ENCODE data around the gene ST8SIA6. TPM values are rescaled to one million over a fixed set of nuclear protein-coding genes. Genes with fewer than 3 reads are reported as not detected.

ST8SIA6 gene
- total and polyA plus RNA-seq, 9 of the 15 experiments (the other 6 are each of a cell fraction or from before 2014, with no cell fraction given) = 0.69 to 6.7 (median 5.0) TPM

DNA sequence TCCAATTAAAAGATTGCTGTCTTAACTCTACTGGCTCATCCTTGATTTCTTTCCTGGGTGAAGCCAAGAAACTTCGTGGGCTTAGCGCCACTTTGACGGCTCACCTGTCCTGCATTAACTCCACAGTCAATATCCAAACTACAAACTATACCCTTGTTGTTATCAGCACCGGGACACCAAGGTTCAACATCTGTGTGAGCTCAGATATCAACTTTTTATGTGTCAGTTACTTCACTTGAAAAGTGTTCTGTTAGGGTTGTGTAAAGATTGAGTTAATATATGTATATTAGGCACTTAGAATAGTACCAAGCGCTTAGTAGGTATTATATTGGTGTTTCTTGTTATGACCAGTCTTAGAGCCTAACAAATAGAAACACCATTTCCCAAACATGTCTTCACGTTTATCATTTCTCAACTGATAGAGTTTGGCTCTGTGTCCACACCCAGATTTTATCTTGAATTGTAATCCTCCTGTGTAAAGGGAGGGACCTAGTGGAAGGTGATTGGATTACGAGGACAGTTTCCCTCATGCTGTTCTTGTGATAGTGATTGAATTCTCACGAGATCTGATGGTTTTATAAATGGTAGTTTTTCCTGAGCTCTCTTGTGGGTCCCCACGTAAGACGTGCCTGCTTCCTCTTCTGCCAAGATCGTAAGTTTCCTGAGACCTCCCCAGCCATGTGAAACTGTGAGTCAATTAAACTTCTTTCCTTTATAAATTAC is 19.0 kb upstream of the ST8SIA6 start (continued):
- 0 out of 2 replicates have a peak, but pooled peaks have one; percentile 3 for TF ChIP-seq TFAP4 (CRISPR knock-in tag; IDR thresholded peaks at IDR 0.05; ENCODE audit: borderline replicate concordance)
- TF ChIP-seq GABPA (tag; conservative IDR thresholded peaks at IDR 0.05; ENCODE audit: low read depth) = peak; percentile 75
- no peak for TF ChIP-seq PHF21A (IDR thresholded peaks at IDR 0.05; ENCODE audit: borderline replicate concordance, low read depth)
- peak; percentile 8; the same call in 1 of the 2 replicates for TF ChIP-seq NR2C1 (IDR thresholded peaks at IDR 0.05)
- TF ChIP-seq NR2C1 (tag; IDR thresholded peaks at IDR 0.05) = no peak
- 0 out of 2 replicates have a peak, but pooled peaks have one; percentile 36 for TF ChIP-seq KLF6 (CRISPR knock-in tag; IDR thresholded peaks at IDR 0.05; ENCODE audit: borderline replicate concordance)
- TF ChIP-seq, protein P1, sequence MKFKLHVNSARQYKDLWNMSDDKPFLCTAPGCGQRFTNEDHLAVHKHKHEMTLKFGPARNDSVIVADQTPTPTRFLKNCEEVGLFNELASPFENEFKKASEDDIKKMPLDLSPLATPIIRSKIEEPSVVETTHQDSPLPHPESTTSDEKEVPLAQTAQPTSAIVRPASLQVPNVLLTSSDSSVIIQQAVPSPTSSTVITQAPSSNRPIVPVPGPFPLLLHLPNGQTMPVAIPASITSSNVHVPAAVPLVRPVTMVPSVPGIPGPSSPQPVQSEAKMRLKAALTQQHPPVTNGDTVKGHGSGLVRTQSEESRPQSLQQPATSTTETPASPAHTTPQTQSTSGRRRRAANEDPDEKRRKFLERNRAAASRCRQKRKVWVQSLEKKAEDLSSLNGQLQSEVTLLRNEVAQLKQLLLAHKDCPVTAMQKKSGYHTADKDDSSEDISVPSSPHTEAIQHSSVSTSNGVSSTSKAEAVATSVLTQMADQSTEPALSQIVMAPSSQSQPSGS (CRISPR knock-in tag; IDR thresholded peaks at IDR 0.05) = no peak
- TF ChIP-seq, protein P2, sequence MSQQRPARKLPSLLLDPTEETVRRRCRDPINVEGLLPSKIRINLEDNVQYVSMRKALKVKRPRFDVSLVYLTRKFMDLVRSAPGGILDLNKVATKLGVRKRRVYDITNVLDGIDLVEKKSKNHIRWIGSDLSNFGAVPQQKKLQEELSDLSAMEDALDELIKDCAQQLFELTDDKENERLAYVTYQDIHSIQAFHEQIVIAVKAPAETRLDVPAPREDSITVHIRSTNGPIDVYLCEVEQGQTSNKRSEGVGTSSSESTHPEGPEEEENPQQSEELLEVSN (IDR thresholded peaks at IDR 0.05; ENCODE audit: borderline replicate concordance in 1 of 2, extremely low read depth in 1 of 2, insufficient read depth in 1 of 2, insufficient read length in 1 of 2, low read depth in 1 of 2, low read length in 1 of 2, poor library complexity in 1 of 2, severe bottlenecking in 1 of 2) = peak in 1 of 2 experiments; percentile 49
- TF ChIP-seq NFIC (IDR thresholded peaks at IDR 0.05) = 0 out of 2 replicates have a peak, but pooled peaks have one; percentile 11
- TF ChIP-seq BRD9 (IDR thresholded peaks at IDR 0.05; ENCODE audit: low read depth, partially characterized antibody) = peak; percentile 32
- TF ChIP-seq ZEB2 (IDR thresholded peaks at IDR 0.05) = peak; percentile 56; the same call in 1 of the 2 replicates
- TF ChIP-seq SMAD4 (CRISPR knock-in tag; conservative IDR thresholded peaks at IDR 0.05) = 0 out of 2 replicates have a peak, but pooled peaks have one; percentile 7
- no peak for TF ChIP-seq PRDM10 (IDR thresholded peaks at IDR 0.05; ENCODE audit: partially characterized antibody)
- TF ChIP-seq MYBL2 (IDR thresholded peaks at IDR 0.05; ENCODE audit: low read depth) = no peak; the same call in 1 of the 2 replicates
- TF ChIP-seq MYBL2 (CRISPR knock-in tag; IDR thresholded peaks at IDR 0.05; ENCODE audit: borderline replicate concordance) = no peak
- TF ChIP-seq POLR2A (conservative IDR thresholded peaks at IDR 0.05) = peak; percentile 62
- TF ChIP-seq CREM (IDR thresholded peaks at IDR 0.05; ENCODE audit: low read depth) = 0 out of 2 replicates have a peak, but pooled peaks have one; percentile 4
- TF ChIP-seq SP1 (CRISPR knock-in tag; IDR thresholded peaks at IDR 0.05) = peak; percentile 27; the same call in 1 of the 2 replicates
- TF ChIP-seq KAT8 (IDR thresholded peaks at IDR 0.05; ENCODE audit: low read depth) = no peak
- no peak for TF ChIP-seq PTBP1 (IDR thresholded peaks at IDR 0.05; ENCODE audit: low read depth, low read length)
- TF ChIP-seq CXXC5 (CRISPR knock-in tag; IDR thresholded peaks at IDR 0.05) = peak; percentile 24; the same call in 1 of the 2 replicates

Data from K562 (cell line).